Colonic mucosa (tissue), 4 donors: ENCODE data around the gene CACNG5. TPM values are rescaled to one million over a fixed set of nuclear protein-coding genes. Genes with fewer than 3 reads are reported as not detected.

ENCODE experiments used
- DNase-seq: peaks from one replicate; pipeline ENCODE4 v3.0.0-alpha.2; 2020
- H3K27ac ChIP-seq: fragments of 200-600 bp; one replicate; pipeline ENCODE4 v1.8.0; 2021
- H3K27me3 ChIP-seq: fragments of 200-600 bp; one replicate; pipeline ENCODE4 v1.8.0; 2021
- H3K36me3 ChIP-seq: fragments of 200-600 bp; one replicate; pipeline ENCODE4 v1.8.0; 2021
- H3K4me1 ChIP-seq: fragments of 200-600 bp; one replicate; pipeline ENCODE4 v1.8.0; 2021; ENCODE audit warnings: mild to moderate bottlenecking
- H3K4me3 ChIP-seq: fragments of 200-600 bp; one replicate; pipeline ENCODE4 v1.8.0; 2021
- H3K9ac ChIP-seq, 2 donors: one replicate each; pipeline ENCODE4 v1.7.0; 2013; ENCODE audit warnings: control low read depth in 2 of 2, low read depth in 2 of 2, low read length in 2 of 2
- H3K9me3 ChIP-seq: fragments of 200-600 bp; one replicate; pipeline ENCODE4 v1.8.0; 2021
- intact Hi-C: fragments of 100-400 bp; cut with DNase I; formaldehyde crosslinking; loops from one replicate; pipeline ENCODE4 v1.14.1; 2022
- total RNA-seq, 2 donors: library from RNA; stranded (reverse); fragmentation: NEBNext Ultra II Directional in 1 of 2; extraction: Animal tissue kit (Norgen Biotek cat#: 25700) in 1 of 2; gene quantifications; one replicate each; pipeline ENCODE4 v1.2.1, GENCODE V29; 2021
- TF ChIP-seq, protein P1 (sequence below): fragments of 200-600 bp; IDR thresholded peaks from one replicate; pipeline ENCODE4 v1.8.0; 2022; ENCODE audit warnings: antibody characterized with exemption, mild to moderate bottlenecking
- donor health status: healthy.
- donor health status: DM: no; HTN: no; CAD: no.
- donor health status: DM: no; HTN: no; CAD: no.

The CACNG5 gene
- total RNA-seq, 2 donors from 2014 or later, result 0.19 TPM; not detected in 1

DNA sequence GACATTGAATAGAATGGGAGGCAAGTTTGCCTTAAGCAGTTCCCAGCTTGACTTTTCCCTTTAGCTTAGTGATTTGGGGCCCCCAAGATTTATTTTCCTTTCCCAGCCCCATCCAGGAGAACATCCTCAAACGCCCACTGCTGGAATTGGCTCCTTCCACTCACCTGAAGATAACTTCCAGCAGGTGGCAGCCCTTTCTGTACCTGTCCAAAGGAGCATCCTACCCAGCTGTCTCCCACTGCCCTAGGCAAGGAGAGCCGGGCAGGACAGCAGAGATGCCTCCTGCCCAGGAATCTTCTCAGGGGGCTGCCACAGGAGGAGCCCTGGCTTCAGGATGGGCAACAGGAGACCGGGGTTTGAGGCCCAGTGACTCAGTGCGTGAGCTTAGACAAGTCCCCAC is 6.4 kb downstream of the CACNG5 start:
- no peak overlapping the region for H3K4me3 ChIP-seq
- no peaks in the 10 kb centered on the region for H3K36me3 ChIP-seq
- H3K27me3 ChIP-seq, result peaks cover 3% of the 10 kb centered on the region
- no peak for DNase-seq
- no peak overlapping the region for H3K9ac ChIP-seq
- TF ChIP-seq, protein P1, sequence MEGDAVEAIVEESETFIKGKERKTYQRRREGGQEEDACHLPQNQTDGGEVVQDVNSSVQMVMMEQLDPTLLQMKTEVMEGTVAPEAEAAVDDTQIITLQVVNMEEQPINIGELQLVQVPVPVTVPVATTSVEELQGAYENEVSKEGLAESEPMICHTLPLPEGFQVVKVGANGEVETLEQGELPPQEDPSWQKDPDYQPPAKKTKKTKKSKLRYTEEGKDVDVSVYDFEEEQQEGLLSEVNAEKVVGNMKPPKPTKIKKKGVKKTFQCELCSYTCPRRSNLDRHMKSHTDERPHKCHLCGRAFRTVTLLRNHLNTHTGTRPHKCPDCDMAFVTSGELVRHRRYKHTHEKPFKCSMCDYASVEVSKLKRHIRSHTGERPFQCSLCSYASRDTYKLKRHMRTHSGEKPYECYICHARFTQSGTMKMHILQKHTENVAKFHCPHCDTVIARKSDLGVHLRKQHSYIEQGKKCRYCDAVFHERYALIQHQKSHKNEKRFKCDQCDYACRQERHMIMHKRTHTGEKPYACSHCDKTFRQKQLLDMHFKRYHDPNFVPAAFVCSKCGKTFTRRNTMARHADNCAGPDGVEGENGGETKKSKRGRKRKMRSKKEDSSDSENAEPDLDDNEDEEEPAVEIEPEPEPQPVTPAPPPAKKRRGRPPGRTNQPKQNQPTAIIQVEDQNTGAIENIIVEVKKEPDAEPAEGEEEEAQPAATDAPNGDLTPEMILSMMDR, result no peak
- no peak overlapping the region for H3K27ac ChIP-seq
- intact Hi-C loops, result no loop called here
- no peaks in the 10 kb centered on the region for H3K9me3 ChIP-seq
- no peaks in the 10 kb centered on the region for H3K4me1 ChIP-seq

DNA sequence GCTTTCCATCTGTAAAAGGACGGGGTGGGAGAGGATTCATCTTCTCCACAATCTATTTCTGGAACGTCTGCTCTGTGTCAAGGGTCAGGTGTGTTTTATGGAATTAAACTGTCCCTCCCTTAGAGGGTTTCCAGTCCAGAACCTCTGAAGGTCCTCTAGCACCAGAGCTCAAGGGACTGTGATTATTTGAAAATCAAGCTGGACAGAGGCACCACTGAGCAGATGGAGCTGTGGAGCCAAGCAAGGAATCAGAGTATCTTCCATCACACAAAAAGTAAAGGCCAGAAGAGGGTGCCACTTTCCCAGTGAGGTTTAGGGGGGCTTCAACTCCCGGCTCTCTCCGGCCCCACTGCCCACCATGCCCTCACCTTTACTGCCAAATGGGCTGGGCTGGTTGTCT is 6.8 kb downstream of the CACNG5 start:
- TF ChIP-seq, protein P1, result no peak
- Histone ChIP-seq H3K9me3 (no peaks in the 10 kb centered on the region), H3K9ac (no peak overlapping the region), H3K36me3 (no peaks in the 10 kb centered on the region), H3K27ac (no peak overlapping the region), H3K27me3 (no peaks in the 10 kb centered on the region), H3K4me3 (no peak overlapping the region), H3K4me1 (no peaks in the 10 kb centered on the region)
- intact Hi-C loops, result no loop called here
- no peak for DNase-seq

DNA sequence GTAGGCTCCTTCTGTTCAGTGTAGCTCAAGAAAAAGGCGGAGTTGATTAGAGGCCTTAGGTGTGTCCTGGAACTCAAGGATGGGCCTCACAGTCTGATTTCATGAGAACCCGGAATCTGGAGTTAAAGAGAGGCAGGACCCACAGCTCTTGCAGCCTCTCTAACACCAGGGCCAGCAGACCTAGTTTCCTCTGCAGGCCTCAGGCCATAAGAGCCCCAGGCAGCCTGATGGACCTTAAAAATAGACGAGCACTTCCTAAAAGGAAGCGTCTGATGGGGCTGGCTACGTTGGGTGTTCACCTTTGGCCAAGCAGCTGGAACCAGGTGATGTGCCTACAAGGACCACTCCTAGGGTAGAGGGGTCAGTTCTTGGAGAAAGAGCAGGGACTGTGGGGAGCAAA is 7.6 kb downstream of the CACNG5 start:
- TF ChIP-seq, protein P1, result no peak
- DNase-seq, result no peak
- H3K36me3 ChIP-seq, result no peaks in the 10 kb centered on the region
- no peaks in the 10 kb centered on the region for H3K4me1 ChIP-seq
- no peak overlapping the region for H3K27ac ChIP-seq
- H3K9ac ChIP-seq, result no peak overlapping the region
- H3K9me3 ChIP-seq, result no peaks in the 10 kb centered on the region
- no peak overlapping the region for H3K4me3 ChIP-seq
- intact Hi-C loops, result no loop called here
- H3K27me3 ChIP-seq, result no peaks in the 10 kb centered on the region

DNA sequence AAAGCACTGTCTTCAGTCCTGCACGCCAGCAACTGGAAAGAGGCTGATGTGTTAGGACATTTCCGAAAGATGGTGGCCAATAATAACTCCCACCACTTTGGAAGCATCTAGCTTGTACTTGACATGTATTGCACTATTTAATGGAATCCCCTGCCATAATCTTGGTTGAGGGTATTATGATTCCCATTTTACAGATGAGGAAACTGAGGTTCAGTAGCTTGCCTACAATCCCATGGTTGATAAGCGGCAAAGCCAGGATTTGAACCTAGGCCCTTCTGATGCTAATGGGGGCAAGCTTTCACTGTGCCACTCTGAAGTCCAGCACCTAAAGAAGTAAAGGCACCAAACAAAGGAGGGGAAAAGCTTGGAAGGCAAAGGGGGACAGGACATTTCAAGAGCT is 8.0 kb downstream of the CACNG5 start:
- DNase-seq, result no peak
- intact Hi-C loops, result no loop called here
- Histone ChIP-seq H3K9me3 (no peaks in the 10 kb centered on the region), H3K4me1 (no peaks in the 10 kb centered on the region), H3K27me3 (no peaks in the 10 kb centered on the region), H3K4me3 (no peak overlapping the region), H3K27ac (no peak overlapping the region), H3K36me3 (no peaks in the 10 kb centered on the region), H3K9ac (no peak overlapping the region)
- TF ChIP-seq, protein P1, result no peak

DNA sequence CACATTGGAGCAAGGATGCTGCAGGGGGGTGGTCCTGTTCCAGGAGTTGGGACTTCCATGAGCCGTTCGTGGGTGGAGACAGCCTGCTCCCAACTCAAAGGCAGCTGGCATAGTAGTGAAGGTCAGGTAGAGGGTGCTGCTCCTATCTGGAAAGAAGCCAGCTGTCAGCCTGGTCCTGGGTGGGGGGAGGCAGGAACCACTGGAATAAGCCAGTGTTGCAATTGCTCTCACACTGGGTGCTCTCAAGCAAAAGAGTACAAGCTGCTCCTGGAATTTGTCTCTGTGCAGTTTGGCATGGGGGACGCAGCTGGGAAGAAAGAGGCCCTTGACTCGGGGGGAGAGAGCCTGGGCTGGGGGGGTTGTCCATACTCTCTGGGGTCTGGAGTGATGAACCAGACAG is 8.7 kb downstream of the CACNG5 start:
- no peaks in the 10 kb centered on the region for H3K27me3 ChIP-seq
- H3K27ac ChIP-seq, result no peak overlapping the region
- H3K9me3 ChIP-seq, result no peaks in the 10 kb centered on the region
- H3K9ac ChIP-seq, result no peak overlapping the region
- no peaks in the 10 kb centered on the region for H3K4me1 ChIP-seq
- DNase-seq, result no peak
- no peaks in the 10 kb centered on the region for H3K36me3 ChIP-seq
- intact Hi-C loops, result no loop called here
- H3K4me3 ChIP-seq, result no peak overlapping the region
- TF ChIP-seq, protein P1, result no peak

DNA sequence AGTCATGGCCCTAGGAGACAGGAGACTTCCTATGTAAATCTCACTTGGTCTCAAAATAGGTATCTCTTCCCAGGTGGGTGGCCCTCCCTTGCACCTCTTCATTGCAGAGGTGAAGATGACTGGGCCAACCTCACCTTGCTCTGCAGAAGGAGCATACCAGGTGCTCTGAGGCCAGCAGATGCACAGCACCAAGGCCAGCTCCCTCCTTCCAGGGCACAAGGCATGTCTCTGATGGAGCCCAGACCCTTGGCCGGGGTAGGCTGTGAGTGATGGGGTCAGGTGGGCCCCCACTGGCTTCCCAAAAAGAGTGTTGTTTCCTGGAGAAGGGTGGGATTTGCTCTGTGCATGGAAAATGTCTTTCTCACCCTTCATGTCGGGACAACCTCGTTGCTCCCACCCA is 12.8 kb downstream of the CACNG5 start:
- TF ChIP-seq, protein P1, result no peak
- H3K27ac ChIP-seq, result no peak overlapping the region
- no peak overlapping the region for H3K4me3 ChIP-seq
- DNase-seq, result no peak
- H3K9me3 ChIP-seq, result no peaks in the 10 kb centered on the region
- intact Hi-C loops, result no loop called here
- no peaks in the 10 kb centered on the region for H3K36me3 ChIP-seq
- no peaks in the 10 kb centered on the region for H3K27me3 ChIP-seq
- no peaks in the 10 kb centered on the region for H3K4me1 ChIP-seq
- H3K9ac ChIP-seq, result no peak overlapping the region
